ENCODE data around the gene KCNK2.
"Not testable (repeated sequence)": the region's sequence is repeated elsewhere in the genome, so short reads cannot be mapped to it uniquely, and the experiment has no call there.

The KCNK2 gene

GRCh38 chr1:215156232-215156631, 73.7 kb downstream of the KCNK2 start:
- DNase-seq (ENCODE audit: low spot score), result no peak

- DNase-seq (ENCODE audit: low spot score), result no peak
Observed at GRCh38 chr1:215160351-215160750, 77.8 kb downstream of the KCNK2 start.

DNA sequence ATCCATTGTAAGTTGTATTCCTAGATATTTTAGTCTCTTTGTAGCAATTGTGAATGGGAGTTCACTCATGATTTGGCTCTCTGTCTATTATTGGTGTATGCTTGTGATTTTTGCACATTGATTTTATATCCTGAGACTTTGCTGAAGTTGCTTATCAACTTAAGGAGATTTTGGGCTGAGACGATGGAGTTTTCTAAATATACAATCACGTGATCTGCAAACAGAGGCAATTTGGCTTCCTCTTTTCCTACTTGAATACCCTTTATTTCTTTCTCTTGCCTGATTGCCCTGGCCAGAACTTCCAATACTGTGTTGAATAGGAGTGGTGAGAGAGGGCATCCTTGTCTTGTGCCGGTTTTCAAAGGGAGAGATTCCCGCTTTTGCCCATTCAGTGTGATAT, 80.6 kb downstream of the KCNK2 start:
- not testable (repeated sequence) for DNase-seq (ENCODE audit: low spot score)

DNA sequence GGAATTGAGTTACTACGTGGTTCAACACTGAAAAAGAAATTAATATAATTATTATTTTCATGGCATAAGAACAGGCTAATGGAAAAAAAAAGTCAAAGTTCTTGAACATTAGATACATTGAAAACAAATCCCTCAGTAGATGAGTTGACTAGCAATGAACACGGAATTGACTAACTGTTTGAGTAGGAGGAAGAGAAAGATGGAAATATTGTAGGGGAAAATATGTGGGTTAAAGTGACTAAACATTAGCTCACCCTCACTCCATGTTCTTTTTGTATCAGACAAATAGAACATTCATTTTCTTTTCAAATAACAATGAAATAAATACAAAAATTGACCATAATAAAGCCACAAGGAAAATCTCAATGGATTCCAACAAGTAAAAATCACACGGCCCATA, 84.3 kb downstream of the KCNK2 start:
- no peak for DNase-seq (ENCODE audit: low spot score)

DNA sequence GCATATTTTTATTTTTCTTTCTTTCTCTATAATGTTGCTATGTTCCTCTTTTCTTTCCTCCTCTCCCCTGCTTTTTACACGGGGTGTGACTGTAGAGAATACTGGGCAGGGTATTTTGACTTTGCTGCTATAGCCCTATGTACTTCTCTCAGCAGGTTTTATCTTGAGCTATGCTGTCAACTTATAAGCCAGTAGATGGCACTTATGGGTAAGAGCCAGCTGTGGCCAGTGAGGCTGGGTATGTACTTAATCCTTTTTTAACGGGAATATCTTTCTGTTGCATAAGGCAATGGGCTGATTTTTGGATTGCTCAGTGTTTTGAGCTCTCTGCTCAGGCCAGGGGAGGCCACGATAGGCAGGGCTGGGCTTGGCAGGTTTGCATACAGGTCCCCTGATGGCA, 99.0 kb downstream of the KCNK2 start:
- DNase-seq (ENCODE audit: low spot score), result no peak

DNA sequence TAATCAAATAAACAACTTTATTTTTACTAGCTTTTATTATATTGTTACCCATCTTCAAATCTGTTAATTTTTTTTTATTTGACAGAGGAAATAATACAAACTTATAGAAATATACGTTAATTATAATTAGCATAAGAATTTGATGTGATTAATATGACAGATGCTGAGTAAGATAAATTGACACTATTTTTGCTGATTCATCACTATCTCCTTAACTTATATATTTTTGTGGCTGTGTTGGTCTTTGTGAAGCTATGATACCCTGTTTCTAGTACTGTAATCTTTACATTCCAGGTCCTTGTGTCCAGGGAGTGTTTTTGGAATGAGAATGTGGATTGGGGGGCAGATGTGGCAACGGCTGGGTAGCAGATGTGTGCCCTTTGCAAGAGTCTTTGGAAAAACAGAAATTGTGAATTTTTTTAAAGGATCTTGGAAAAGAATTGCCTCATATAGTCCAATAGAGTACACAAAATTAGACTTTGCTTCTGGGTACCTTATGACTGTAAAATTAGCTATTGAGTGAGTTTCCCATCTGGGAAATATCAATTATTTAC, 102.6 kb downstream of the KCNK2 start:
- no peak for DNase-seq (ENCODE audit: low spot score)

DNA sequence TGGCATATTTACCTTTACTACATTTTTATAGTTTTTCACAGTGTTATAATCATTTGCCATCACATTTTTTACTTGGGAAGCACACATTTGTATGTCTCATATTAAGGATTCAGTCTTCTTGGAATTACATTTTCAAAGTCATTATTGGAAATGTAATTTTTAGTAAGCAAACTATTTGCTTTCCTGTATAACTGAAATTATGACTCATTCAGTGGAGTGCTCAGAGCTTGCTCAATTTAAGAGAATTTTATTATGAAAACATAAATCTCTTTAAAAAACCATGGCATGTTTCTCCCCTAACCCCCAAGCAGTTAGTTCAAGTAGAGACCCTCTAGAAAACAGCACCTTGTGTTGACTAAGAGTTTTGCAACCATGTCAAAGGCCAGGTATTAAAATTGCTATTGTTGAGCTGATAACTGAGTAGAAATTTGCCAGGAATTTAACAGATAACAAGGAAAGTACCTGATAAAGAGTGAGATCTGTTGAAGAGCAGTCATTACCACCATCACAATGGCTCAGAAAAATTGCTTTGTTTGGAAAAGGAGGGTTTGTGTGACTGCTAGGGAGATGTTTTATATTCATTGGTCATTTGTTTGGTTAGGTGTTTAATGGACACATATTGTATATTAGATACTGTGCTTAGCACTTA, 105.9 kb downstream of the KCNK2 start:
- DNase-seq (ENCODE audit: low spot score), result no peak

DNA sequence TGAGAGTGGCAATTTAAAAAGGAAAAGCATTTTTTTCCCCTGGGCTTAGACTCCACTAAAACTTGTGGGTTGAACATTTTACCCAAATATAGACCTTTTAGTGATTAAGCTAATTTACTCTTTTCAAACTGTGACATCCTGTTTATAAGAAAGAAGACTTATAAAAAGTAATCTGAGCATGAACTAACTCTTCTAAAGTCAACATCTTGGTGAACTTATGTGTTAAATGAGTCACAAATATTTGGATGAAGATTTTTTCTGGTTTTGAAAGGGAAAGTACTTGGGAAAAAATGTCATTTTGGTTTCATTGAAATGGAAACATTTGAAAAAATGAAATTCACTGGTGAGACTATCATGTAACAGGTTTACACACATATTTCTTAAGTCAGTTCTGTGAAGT, 109.8 kb downstream of the KCNK2 start:
- DNase-seq (ENCODE audit: low spot score), result no peak

DNA sequence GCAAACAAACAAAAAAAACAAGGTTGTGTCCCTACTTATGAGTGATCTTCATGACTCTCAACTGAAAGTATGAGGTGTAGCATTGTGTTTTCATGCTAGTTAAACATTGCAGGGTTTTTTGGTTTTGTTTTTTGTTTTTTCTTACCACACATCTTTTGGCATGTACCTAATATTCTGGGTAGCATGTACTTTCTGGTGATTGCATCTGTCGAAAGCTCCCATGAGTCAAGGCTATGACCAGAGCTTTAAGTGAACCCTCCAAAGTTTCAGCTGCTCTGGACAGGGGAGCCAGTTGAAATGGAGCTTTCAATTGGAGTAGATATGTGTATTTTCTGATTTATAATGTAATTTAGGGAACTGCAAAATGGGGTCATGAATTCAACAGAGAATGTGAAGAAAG, 115.5 kb downstream of the KCNK2 start:
- DNase-seq (ENCODE audit: low spot score), result no peak

DNA sequence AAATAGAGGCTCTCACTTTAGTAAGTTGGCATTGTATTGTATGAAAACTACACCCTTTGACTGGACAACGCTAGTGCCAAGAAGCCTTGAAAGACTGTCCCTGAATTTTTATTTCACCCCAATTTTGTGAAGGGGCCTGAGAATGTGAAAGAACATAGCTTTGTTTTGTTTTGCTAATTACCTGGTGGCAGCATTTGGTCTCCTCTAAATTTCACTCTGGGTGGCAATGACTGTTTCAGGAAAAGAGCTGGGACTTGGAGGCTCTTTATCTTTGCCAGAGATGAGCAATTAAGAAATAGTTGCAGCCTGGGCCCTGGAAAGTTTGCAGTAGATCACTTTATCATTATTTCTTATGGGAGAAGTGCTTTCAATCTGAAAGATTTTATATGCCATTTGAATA, 117.6 kb downstream of the KCNK2 start:
- DNase-seq (ENCODE audit: low spot score), result no peak

DNA sequence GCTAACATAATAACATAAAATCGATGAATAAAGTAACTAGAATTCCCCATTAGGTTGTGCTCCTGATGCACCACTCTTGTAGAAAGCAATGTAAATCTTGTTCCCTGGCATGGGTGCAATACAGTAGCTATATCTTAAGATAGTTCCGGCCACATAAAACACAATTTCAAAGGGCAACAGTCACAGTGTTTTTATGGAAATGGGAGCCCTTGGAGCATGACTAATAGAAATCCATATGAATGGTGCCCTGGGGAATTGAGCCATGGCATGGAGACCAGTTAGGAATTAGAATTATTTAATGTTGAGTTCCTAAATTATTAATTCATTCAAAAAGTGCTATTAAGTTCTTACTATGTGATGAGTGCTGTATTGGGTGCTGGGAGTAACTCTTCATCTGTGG, 118.7 kb downstream of the KCNK2 start:
- DNase-seq (ENCODE audit: low spot score), result no peak

DNA sequence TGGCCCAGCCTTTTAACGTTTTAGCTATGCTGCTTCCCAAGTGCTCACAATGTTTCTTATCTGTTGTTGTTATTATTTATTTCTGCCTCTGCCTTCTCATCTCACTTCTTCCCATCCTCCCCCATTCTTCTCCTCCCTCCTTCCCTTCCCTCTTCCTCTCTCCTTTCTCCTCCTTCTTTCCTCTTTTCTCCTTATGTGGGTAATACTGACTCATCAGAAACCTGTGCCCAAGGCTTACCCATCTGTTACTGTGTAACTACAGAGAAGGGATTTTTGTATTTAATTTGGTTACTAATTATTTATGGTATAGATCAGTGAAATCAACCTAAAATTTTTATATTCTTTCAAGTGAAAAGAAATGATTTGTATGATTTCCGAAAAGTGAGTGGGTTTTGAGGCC, 120.3 kb downstream of the KCNK2 start:
- DNase-seq (ENCODE audit: low spot score), result no peak

DNA sequence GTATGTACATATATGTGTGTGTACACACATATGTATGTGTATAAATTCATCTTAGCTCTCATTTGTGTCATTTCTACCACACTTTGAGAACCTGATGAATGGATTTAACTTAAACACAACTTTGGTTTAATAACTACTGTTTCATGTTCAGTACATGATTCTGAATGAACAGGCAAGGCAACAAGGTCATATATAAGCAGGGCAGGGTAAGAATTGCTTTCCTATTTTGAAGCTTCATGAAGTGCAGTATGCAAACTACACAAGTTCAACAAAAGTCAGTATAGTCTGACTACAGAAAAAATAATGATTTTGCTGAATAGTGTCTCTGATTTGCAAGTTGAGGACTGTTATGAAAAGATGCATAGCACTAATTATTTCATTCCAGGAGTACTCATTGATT, 127.6 kb downstream of the KCNK2 start:
- DNase-seq (ENCODE audit: low spot score), result no peak

GRCh38 chr1:215215846-215216245, 133.3 kb downstream of the KCNK2 start:
- no peak for DNase-seq (ENCODE audit: low spot score)

- DNase-seq (ENCODE audit: low spot score), result no peak
Observed at GRCh38 chr1:215219372-215219771, 136.8 kb downstream of the KCNK2 start.

DNA sequence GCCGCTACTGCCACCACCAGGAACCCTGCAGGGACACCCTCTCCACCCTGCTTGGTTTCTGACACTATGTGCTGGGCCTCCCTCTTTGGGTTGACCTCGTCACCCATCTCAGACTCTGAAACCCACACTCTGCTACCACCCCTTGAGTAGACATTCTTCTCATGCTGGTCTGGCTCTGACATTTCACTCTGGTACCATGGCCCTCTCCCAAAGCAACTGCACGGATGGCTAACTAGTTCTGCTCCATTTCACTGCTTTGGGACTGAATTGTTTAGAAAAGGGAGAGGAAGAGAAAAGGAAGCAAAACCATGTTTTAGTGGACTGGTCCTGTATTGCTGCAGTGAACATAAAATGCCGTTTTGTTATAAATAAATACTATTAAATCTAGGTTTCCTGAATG, 137.8 kb downstream of the KCNK2 start:
- DNase-seq (ENCODE audit: low spot score), result no peak

DNA sequence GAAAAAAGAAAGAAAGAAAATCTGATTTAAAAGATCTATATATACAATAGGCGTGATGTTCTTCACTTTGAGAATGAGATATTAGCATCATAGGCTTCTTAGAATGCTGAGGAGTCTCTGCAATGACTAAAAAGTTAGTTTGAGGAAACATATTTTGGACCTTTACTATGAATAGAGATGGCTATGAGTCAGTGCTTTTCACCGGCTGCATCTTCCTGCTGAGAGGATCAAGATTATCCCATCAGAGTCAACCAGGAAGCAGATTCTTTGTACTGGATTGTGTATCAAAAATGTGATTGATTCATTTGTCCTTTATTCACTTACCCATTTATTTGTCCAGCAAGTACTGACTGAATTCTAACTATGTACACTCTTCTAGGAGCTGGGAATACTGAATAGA, 144.2 kb downstream of the KCNK2 start:
- no peak for DNase-seq (ENCODE audit: low spot score)

GRCh38 chr1:215228193-215228592, 145.7 kb downstream of the KCNK2 start:
- DNase-seq (ENCODE audit: low spot score), result no peak

DNA sequence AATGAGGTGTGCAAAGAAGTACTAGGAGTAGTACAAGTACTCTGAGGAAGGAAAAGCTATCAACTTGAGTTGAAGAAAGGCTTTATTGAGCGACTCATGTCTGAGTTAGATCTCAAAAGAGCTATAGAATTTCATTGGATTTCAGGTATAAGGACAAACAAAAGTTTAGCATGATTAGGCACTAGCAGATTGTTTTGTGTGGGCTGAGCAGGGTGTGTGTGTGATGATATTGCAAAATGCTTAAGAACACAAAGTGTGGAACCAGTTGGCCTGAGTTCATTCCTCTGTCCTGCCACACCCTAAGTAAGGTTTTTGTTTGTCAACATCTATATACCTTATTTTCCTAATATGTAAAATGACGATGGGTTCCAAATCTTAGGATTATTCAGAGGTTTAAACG, 158.9 kb downstream of the KCNK2 start:
- DNase-seq (ENCODE audit: low spot score), result no peak

DNA sequence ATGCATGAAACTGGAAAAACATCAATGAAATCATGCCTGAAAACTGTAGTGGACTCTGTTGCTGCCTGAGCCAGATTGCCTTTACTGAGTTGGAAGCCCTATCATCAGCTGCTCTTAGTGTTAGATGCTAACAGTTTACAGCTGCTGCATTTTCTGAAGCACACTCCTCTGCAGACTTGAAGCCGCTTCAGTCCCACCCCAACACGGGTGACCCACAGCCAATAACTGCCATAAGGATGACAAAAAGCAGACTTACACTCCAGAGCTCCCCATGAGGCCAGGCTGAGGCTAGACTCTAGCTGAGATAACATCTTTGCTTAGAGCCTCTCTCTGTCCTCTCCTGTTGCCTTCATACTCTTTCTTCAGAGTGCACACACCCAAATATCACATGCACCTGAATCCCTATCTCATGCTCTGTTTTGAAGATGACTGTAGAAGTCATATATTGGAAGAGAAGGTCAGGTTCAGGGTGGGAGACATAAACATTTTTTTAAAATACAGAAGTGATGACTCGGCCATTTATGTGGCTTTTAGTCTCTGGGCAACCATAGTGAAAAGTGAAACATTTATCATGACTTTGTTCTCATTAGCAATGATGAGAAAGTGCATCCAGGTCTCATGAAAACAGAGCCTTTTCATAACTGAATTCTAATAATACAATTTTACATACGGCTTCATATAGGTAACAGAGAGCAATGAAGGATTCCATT, 161.0 kb downstream of the KCNK2 start:
- no peak for DNase-seq (ENCODE audit: low spot score)

- DNase-seq (ENCODE audit: low spot score), result no peak
Observed at GRCh38 chr1:215250913-215251312, 168.4 kb downstream of the KCNK2 start.

- DNase-seq (ENCODE audit: low spot score), result no peak
Observed at GRCh38 chr1:215251428-215251827, 168.9 kb downstream of the KCNK2 start.

GRCh38 chr1:215252164-215252563, 169.6 kb downstream of the KCNK2 start:
- DNase-seq (ENCODE audit: low spot score), result no peak
